WTC11 (cell line): Measurements from ENCODE around the gene SAMSN1. TPM values are rescaled to one million over a fixed set of nuclear protein-coding genes. Genes with fewer than 3 reads are reported as not detected.

ENCODE experiments used
- ATAC-seq: fragments of 200-7000 bp; cut with Tn5 transposase; 2 replicates; pipeline ENCODE4 v1.10.0; 2021; ENCODE audit warnings: mild to moderate bottlenecking, moderate library complexity
- CTCF ChIA-PET: fragments of 300-600 bp; sonication (Branson Sonifier 250); formaldehyde crosslinking; loops from one replicate; lab custom pipeline; 2021; ENCODE audit warnings: antibody characterized with exemption; lab: Charles Lee
- POLR2A ChIA-PET: fragments of 350-600 bp; sonication (Branson Sonifier 250); formaldehyde crosslinking; loops from one replicate; lab custom pipeline; 2021; ENCODE audit warnings: antibody characterized with exemption; lab: Charles Lee
- DNase-seq: peaks from one replicate; pipeline ENCODE4 v3.0.0; 2021; ENCODE audit warnings: low spot score
- H3K27ac Mint-ChIP-seq: 2 replicates; pipeline ENCODE4 v1.8.0; 2021; ENCODE audit warnings: mixed read lengths
- H3K27me3 Mint-ChIP-seq: 2 replicates; pipeline ENCODE4 v1.8.0; 2021; ENCODE audit warnings: low read depth, mild to moderate bottlenecking, moderate library complexity, mixed read lengths
- H3K36me3 Mint-ChIP-seq: 2 replicates; pipeline ENCODE4 v1.8.0; 2021; ENCODE audit warnings: mixed read lengths
- H3K4me1 Mint-ChIP-seq: 2 replicates; pipeline ENCODE4 v1.8.0; 2022; ENCODE audit warnings: mixed read lengths
- H3K4me3 Mint-ChIP-seq: 2 replicates; pipeline ENCODE4 v1.8.0; 2021; ENCODE audit warnings: mild to moderate bottlenecking, moderate library complexity, mixed read lengths
- H3K9me3 Mint-ChIP-seq: 2 replicates; pipeline ENCODE4 v1.8.0; 2021; ENCODE audit warnings: mixed read lengths
- AR ChIP-seq: fragments of 250-450 bp; sonication (Bioruptor Pico); IDR thresholded peaks from 2 replicates; pipeline ENCODE4 v1.9.0; 2021; ENCODE audit warnings: mild to moderate bottlenecking
- ATF1 ChIP-seq: sonication (generic); formaldehyde crosslinking; IDR thresholded peaks from 2 replicates; pipeline ENCODE4 v1.8.1; 2023; ENCODE audit warnings: mild to moderate bottlenecking, moderate library complexity, missing genetic modification reagents
- ETV6 ChIP-seq: sonication (generic); formaldehyde crosslinking; IDR thresholded peaks from 2 replicates; pipeline ENCODE4 v1.8.1; 2022; ENCODE audit warnings: mild to moderate bottlenecking, missing genetic modification reagents
- FOXJ3 ChIP-seq: sonication (generic); formaldehyde crosslinking; IDR thresholded peaks from 2 replicates; pipeline ENCODE4 v1.9.0; 2021; ENCODE audit warnings: missing genetic modification reagents, mild to moderate bottlenecking, borderline replicate concordance
- FOXP1 ChIP-seq: sonication (generic); formaldehyde crosslinking; IDR thresholded peaks from 2 replicates; pipeline ENCODE4 v1.8.0; 2022; ENCODE audit warnings: missing genetic modification reagents, mild to moderate bottlenecking, moderate library complexity, borderline replicate concordance
- HMGA2 ChIP-seq: fragments of 250-450 bp; sonication (Bioruptor Pico); IDR thresholded peaks from 2 replicates; pipeline ENCODE4 v1.4.0; 2021; ENCODE audit warnings: mild to moderate bottlenecking, moderate library complexity
- IRF2 ChIP-seq: sonication (generic); formaldehyde crosslinking; IDR thresholded peaks from 2 replicates; pipeline ENCODE4 v1.8.0; 2022; ENCODE audit warnings: low read depth, missing genetic modification reagents, borderline replicate concordance
- JAZF1 ChIP-seq: fragments of 250-450 bp; sonication (Bioruptor Pico); IDR thresholded peaks from 2 replicates; pipeline ENCODE4 v1.9.0; 2021; ENCODE audit warnings: moderate library complexity, mild to moderate bottlenecking, inconsistent platforms
- NR1H2 ChIP-seq: sonication (generic); formaldehyde crosslinking; IDR thresholded peaks from 2 replicates; pipeline ENCODE4 v1.9.0; 2021; ENCODE audit warnings: mild to moderate bottlenecking, moderate library complexity, missing genetic modification reagents
- OVOL2 ChIP-seq: fragments of 250-450 bp; sonication (Bioruptor Pico); IDR thresholded peaks from 2 replicates; pipeline ENCODE4 v1.9.0; 2021; ENCODE audit warnings: mild to moderate bottlenecking, borderline replicate concordance
- SP1 ChIP-seq: sonication (generic); formaldehyde crosslinking; conservative IDR thresholded peaks from 2 replicates; pipeline ENCODE4 v1.8.1; 2022; ENCODE audit warnings: missing genetic modification reagents
- TCF7 ChIP-seq: sonication (generic); formaldehyde crosslinking; IDR thresholded peaks from 2 replicates; pipeline ENCODE4 v1.8.0; 2022; ENCODE audit warnings: mild to moderate bottlenecking, low read depth, missing genetic modification reagents, moderate library complexity
- TEAD1 ChIP-seq: sonication (generic); formaldehyde crosslinking; IDR thresholded peaks from 2 replicates; pipeline ENCODE4 v1.8.0; 2022; ENCODE audit warnings: mild to moderate bottlenecking, missing genetic modification reagents
- USF1 ChIP-seq: sonication (generic); formaldehyde crosslinking; IDR thresholded peaks from 2 replicates; pipeline ENCODE4 v1.8.0; 2022; ENCODE audit warnings: mild to moderate bottlenecking, missing genetic modification reagents
- ZNF219 ChIP-seq: sonication (generic); formaldehyde crosslinking; IDR thresholded peaks from 2 replicates; pipeline ENCODE4 v1.8.0; 2023; ENCODE audit warnings: missing genetic modification reagents, mild to moderate bottlenecking, borderline replicate concordance
- ZNF396 ChIP-seq: fragments of 250-450 bp; sonication (Bioruptor Pico); IDR thresholded peaks from 2 replicates; pipeline ENCODE4 v1.8.0; 2021; ENCODE audit warnings: mild to moderate bottlenecking, moderate library complexity, borderline replicate concordance
- ZNF425 ChIP-seq: fragments of 250-450 bp; sonication (Bioruptor Pico); conservative IDR thresholded peaks from 2 replicates; pipeline ENCODE4 v1.9.0; 2021; ENCODE audit warnings: mild to moderate bottlenecking
- ZNF532 ChIP-seq: fragments of 250-450 bp; sonication (Bioruptor Pico); IDR thresholded peaks from 2 replicates; pipeline ENCODE4 v1.9.0; 2021; ENCODE audit warnings: mild to moderate bottlenecking, borderline replicate concordance
- ZNF671 ChIP-seq: fragments of 250-450 bp; sonication (Bioruptor Pico); IDR thresholded peaks from 2 replicates; pipeline ENCODE4 v1.8.0; 2021; ENCODE audit warnings: mild to moderate bottlenecking
- total RNA-seq: library from RNA; stranded (reverse); gene quantifications from 3 replicates; pipeline ENCODE4 v1.2.3, GENCODE V29; 2021

Gene SAMSN1
- total RNA-seq, 1 experiment from 2014 or later = 1.2 TPM

GRCh38 chr21:14491269-14491681, 54.8 kb downstream of the SAMSN1 start:
- Mint-ChIP-seq H3K27ac (no peak overlapping the region), H3K4me3 (no peak overlapping the region), H3K27me3 (no peaks in the 10 kb centered on the region), H3K4me1 (no peaks in the 10 kb centered on the region), H3K36me3 (0 out of 2 replicates have a peak, but pooled peaks cover 3% of the 10 kb centered on the region), H3K9me3 (peaks cover 7% of the 10 kb centered on the region)
- CTCF ChIA-PET = no interaction called here
- no peak for DNase-seq
- no peak for ATAC-seq
- POLR2A ChIA-PET = no interaction called here
- TF ChIP-seq TEAD1 (CRISPR knock-in tag) (no peak), SP1 (CRISPR knock-in tag) (no peak), TCF7 (CRISPR knock-in tag) (no peak), NR1H2 (CRISPR knock-in tag) (no peak), ATF1 (CRISPR knock-in tag) (no peak), IRF2 (CRISPR knock-in tag) (no peak)
- TF ChIP-seq, all 79 proteins: peak for 0

- CTCF ChIA-PET = no interaction called here
- no peaks in the 10 kb centered on the region for H3K36me3 Mint-ChIP-seq
Measured at GRCh38 chr21:14488672-14489204, 57.4 kb downstream of the SAMSN1 start.

More at GRCh38 chr21:14488672-14489204, 57.4 kb downstream of the SAMSN1 start:
- no peaks in the 10 kb centered on the region for H3K27me3 Mint-ChIP-seq
- POLR2A ChIA-PET = no interaction called here
- no peaks in the 10 kb centered on the region for H3K4me1 Mint-ChIP-seq
- no peak overlapping the region for H3K4me3 Mint-ChIP-seq
- ATAC-seq = no peak
- TF ChIP-seq FOXJ3 (CRISPR knock-in tag) (no peak), ZNF396 (CRISPR knock-in tag) (no peak), TEAD1 (CRISPR knock-in tag) (no peak), ETV6 (no peak), USF1 (CRISPR knock-in tag) (no peak), AR (CRISPR knock-in tag) (no peak), OVOL2 (no peak), JAZF1 (CRISPR knock-in tag) (no peak), HMGA2 (no peak), FOXP1 (CRISPR knock-in tag) (no peak), ZNF425 (CRISPR knock-in tag) (no peak), ZNF219 (no peak), ZNF671 (CRISPR knock-in tag) (no peak), ZNF532 (CRISPR knock-in tag) (no peak), IRF2 (CRISPR knock-in tag) (no peak)
- no peak overlapping the region for H3K27ac Mint-ChIP-seq
- peaks cover 9% of the 10 kb centered on the region for H3K9me3 Mint-ChIP-seq
- no peak for DNase-seq
